Activated T-cell treated with anti-CD3 and anti-CD28 coated beads, Interleukin-2, amount 50 U/mL, for 1 hour (primary cell): ENCODE measurements around the gene RFXANK.
"Not testable (repeated sequence)": the region's sequence is repeated elsewhere in the genome, so short reads cannot be mapped to it uniquely, and the experiment has no call there.

ENCODE experiments used
- DNase-seq: peaks from one replicate; pipeline ENCODE4 v3.0.0-alpha.2; 2020

The RFXANK gene

DNA sequence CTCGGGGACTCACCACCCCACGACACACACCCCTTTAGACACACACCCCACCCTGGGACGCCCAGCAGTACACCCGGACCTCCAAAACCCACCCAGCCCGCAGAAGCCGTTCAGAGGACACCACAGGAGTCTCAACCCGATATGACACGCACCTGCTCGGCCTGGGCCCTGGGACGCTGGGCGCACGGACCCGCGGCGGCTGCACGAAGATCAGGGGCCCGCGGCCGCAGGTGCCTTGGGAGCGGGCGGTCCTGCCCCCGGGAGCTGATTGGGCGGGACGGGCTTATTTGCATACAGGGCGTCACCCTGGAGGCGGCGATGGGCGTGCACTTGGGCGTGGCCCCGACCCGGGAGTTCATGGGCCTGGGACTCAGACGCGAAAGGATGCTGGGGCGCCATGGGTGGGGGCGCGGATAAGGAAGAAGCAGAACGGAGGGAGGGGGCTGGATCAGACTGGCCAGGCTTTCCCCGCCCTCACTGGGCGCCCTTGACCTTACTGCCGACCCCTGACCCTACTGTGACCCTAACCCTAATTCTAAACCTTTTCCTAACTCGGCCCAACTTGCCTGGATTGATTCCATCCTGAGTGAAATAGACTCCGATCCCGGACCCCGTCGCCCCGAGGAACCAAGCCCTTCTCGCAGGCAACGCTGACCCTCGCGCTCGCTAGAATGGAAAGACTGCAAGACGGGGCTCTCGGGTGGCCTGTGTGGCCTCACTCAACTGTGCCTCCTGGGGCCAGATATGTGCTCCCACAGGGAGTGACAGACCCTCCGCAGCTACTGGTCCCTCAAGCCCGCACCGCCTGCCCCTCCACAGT lies 21.8 kb upstream of the RFXANK start, which contains the start of gene MEF2B:
MEF2B (minus strand) TSS at position 211 of the 820 bp plus-strand sequence. CDS start 19,528 bp downstream, outside the sequence.
- peak; percentile 81 for DNase-seq

DNA sequence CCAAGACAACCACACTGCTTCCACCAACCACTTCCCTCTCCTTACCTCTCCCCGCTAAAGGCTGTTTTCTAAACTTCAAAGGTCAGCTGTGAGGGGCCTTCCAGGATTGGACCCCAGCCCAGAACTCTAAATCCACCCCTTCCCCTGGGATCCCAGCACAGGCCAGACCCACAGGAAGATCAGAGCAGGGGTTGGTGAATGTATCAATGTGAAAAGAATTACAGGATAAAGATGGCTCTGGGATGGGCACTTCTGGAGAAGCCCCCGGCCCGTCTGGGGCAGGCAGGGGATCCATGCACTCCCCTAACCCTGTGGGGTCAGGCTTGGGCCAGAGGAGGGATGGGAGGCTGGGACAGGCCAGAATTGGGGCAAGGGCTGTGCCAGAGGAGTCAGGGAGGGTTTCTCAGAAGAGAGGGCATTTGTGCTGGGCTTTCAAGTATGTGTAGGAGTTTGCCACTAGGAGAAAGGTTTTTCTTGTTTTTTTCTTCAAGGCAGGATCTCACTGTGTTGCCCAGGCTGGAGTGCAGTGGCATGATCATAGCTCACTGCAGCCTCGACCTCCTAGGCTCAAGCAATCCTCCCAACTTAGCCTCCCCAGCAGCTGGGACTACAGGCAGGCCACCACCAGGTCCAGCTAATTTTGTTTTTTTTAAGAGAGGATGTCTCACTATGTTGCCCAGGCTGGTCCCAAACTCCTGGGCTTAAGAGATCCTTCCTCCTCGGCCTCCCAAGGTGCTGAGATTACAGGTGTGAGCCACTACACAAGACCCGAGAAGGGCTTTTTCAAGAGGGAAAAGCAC lies 21.0 kb upstream of the RFXANK start:
- DNase-seq: no peak

DNA sequence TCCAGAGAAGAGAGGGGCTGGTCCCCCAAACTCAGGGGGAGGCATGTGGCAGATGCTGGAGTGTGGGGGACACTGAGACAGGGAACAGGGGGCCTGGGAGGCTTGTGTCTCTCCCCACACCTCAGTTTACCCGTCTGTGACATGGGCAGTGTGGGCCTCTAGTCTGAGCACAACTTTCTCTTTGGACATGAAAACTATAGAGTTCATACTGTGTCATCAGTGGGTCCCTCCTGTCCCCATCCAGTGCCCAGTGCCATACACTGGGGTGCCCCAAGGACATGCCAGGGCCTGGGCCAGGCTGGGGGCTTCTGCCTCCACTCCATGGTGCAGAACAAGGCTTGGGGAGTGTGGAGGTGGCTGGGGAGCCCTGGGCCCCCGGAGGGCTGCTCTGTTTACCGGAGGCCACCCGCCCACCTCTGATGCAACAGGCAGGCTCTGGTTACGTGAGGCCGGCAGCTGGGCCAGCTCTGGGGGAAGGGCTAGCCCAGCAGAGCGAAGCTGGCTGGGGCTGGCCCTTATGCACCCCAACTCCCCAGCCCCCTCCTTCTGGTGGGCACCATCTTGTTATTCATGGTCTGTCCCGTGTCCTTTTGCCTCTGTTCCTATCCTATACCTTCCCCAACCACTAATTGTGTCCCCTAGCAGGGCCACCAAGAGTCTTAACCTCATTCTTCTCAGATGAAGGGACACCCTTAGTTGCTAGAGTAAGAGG lies 20.1 kb upstream of the RFXANK start:
- DNase-seq: no peak

DNA sequence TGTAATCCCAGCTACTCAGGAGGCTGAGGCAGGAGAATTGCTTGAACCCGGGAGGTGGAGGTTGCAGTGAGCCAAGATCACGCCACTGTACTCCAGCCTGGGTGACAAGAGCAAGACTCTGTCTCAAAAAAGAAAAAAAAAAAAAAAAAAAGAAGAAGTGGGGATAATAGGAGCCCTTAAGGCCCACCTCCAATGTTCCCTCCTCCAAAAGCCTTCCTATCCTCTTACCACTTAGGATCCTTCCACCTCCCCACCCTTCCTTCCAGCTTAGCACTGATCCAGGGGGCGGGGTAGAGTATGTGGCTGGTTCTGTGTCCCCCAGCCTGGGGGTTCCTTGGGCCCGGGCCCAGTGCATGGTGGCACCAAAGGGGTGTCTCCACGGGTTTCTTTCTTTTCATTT lies 18.8 kb upstream of the RFXANK start:
- not testable (repeated sequence) for DNase-seq

DNA sequence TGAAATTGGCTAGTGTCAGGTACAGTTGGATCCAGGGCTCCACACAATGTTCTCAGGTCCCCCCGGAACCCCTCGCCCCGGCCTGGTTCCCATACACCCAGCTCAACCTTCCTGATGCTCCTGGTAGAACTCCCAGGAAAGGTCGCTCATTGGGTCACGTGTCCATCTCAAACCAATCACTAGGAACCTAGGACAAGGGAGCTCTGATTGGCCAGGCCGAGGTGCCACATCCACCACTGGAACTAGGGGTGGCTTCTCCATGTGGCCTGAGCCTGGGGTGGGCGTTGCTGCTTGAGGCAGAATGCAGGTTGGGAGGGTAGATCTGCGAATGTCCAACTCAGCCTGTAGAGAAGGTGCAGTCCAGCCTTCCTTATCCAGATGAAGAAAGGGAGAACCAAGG lies 15.1 kb upstream of the RFXANK start:
- no peak for DNase-seq

DNA sequence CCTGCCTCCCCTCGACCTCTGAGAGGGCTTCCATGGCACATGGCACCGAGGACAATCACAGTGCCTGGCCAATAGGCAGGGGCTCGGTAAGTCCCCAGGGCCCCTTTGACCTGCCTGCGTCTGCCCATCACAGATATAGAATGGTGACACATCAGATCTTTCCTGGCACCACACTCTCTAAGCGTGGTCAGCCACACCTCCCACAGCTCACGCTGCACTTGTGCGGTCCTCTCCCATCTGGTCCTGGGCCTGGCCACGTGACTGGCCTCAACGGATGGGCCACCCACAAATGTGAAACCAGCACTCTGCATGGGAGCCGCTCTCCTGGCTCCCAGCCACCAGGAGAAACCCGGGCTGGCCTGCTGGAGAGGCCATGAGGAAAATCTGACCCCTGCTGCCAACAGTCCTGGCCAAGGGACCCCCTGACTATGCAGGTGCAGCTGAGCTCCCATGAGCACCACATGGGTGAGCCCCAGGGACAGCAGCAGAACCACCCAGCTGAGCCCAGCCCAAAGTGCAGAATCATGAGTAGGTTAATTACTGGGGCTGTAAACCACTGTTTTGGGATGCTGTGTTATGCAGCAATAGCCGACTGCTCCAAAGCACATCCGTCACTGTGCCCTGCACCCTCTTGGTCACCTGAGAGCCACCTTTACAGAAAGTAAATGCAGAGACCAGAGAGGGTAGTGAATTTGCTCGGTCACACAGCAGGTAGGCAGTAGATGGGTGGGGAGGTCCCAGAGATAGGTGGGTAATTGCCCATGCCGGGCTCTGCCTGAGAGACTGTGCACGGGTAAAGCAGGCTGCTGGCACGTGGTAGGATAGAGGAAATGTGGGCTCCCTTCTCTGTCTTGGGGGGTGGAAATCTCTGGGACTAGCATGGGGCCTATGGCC lies 12.3 kb upstream of the RFXANK start:
- DNase-seq: no peak

DNA sequence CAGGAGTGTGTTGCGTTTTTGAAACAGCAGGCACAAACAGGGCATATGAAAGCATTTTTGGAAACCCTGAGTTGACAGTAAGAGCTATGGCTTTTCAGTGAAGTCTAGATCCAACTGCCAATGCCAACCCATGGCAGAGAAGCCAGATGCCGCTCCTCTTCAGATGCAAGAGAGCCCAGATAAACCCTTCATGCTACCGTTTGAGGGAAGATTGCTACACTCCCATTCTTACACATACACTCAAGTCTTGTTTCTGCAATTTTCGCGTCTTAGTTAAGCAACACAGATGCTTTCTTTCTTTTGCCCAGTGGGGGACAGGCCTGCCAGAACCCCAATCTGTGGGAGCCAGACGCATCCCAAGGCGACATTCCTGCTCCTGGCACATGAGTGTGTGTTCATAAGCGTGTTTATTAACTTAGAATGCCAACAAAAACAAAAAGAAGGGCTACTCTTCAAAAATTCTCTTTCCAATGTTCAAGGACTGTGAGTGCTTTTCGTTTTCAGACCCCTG lies 10.5 kb upstream of the RFXANK start:
- DNase-seq: no peak

DNA sequence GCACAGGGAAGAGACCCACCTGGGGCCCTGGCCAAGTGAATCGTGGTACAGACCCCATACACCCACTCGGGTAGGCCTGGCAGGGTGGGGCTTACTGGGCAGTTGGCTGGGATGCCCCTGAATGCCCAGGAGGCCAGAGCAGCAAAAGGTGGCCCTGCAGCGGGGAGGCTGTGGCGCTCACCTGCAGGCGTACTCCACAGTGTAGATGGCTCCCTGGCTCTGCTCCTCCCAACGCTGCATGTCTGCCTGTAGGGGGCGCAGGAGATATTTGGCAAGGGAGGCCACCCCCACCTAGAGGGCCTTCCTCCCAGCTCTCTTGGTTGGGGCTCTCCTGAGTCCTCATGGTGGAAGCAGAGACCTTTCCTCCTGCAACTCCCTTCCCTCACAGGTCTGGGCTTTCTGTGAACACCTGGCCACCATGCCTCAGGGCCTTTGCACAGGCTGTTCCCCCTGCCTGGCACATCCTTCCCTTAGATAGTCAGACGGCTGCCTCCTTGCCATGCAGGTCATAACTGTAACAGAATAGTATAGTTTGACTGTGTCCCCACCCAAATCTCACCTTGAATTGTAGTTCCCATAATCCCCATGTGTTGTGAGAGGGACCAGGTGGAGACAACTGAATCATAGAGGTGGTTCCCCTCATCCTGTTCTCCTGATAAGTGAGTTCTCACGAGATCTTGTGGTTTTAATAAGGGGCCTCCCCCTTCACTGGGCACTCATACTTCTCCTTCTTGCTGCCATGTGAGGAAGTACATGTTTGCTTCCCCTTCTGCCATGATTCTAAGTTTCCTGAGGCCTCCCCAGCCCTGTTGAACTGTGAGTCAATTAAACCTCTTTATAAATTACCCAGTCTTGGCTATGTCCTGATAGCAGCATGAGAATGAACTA lies 6.0 kb upstream of the RFXANK start:
- peak; percentile 58 for DNase-seq

DNA sequence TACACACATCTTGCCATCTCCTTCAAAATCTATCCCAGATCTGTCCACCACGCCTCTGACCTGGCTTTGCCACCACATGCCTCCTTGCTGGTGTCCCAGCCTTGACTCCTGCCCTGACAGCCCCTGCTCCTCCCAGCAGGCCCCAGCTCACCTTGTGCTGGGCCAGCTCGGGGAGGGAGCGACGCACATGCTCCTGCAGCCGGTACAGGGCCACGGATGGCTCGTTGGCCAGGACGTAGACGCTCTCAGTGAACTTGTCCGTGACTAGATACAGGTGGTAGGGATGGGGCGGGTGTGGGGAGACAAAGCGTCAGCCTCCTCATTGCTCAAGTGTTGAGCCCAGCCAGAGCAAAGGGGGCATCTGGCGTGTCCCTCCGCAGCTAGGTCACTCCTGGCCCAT lies 5.3 kb upstream of the RFXANK start:
- no peak for DNase-seq

DNA sequence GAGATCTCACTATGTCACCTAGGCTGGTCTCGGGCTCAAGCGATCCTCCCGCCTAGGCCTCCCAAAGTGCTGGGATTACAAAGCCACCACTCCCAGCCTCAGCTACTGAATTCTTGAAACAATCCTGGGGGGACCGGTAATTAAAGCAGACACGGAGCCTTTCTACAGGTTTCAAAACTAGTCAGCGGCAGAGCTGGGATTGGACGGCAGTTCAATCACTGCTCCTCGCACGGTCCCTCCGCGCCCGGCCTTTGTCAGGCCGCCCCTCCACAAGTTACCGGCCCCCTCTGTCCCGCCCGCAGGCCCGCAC lies 335 bp upstream of the RFXANK start:
- DNase-seq: no peak

DNA sequence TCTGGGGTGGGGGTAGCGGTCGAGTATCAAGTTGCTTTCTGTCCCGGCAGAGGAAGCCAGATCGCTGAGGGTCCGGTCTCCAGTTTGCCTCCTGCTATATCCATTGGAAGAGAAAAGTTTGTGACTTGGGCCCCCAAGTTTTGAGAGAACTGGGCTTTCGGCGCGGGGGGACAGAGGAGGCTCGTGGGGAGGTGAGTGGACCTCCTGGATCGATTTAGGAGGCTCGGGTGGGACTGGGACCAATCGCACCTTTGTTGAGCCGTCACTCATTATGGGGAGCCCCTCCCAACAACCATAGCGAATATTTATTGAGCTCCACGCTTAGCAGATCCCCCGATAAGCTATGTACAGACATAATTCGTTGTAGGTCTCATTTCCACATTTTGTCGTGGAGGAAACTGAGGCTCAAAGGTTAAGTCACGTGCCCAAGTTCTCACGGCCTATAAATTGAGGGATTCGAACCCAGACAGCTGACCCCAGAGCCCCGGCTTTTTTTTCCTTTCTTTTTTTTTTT lies 909 bp downstream of the RFXANK start:
- DNase-seq: no peak

DNA sequence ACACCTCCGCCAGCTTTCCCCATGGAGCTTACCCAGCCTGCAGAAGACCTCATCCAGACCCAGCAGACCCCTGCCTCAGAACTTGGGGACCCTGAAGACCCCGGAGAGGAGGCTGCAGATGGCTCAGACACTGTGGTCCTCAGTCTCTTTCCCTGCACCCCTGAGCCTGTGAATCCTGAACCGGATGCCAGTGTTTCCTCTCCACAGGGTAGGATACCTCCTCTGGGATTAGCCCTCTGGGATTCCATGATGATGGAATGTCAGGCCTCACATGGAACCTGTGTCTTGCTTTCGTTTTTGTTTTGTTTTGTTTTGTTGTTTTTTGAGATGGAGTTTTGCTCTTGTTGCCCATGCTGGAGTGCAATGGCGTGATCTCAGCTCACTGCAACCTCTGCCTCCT lies 1.9 kb downstream of the RFXANK start:
- no peak for DNase-seq

DNA sequence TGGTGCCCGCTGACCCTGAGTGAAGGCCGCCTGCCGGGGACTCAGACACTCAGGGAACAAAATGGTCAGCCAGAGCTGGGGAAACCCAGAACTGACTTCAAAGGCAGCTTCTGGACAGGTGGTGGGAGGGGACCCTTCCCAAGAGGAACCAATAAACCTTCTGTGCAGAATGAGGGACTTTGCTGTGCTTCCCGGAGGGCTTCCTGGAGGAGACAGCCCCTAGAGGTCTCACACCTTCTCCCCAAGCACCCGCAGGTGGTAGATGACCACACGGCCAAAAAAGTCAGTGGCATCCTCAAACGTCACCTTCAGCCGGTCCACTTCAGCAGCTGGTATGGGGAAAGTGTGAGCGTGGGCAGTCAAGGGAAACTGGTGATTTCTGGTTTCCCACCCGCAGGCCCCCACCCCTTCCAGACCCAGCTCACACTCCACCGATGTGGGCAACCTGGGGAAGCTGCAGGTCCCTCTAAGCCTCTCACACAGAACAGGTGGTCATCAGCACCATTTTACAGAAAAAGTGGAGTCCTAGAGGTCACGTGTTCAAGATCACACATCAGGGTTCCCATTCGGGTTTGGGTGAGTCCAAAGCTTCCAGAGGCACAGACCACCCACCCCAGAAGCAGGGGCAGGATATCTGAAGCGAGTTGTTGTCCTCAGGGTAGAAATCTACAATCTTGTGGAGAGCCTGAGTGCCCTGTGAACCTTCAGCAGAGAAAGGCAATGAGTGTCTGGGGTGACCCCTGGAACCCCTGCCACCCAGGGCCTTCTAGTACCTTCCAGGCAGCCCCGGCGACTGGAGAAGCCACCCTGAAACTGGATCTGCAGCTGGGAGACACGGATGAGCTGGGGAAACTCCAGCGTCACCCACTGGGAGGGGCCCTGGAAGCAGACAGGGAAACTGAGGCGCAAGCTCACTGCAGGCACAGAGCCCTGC lies 9.9 kb downstream of the RFXANK start:
- no peak for DNase-seq

DNA sequence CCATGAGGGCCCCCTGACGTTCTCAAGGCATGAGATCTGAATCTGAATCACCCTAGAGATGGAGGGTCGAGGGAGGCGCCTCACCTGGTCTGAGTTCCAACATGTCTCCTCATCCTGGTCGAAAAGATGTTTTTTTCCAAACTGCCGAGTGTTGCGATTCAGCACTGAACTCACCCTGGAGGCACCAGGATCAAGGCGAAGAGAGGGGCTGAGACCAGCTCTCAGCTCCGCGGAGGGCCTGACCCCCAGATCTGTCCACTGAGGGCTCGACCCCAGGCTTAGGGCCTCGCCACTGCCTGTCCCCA lies 10.6 kb downstream of the RFXANK start:
- no peak for DNase-seq

DNA sequence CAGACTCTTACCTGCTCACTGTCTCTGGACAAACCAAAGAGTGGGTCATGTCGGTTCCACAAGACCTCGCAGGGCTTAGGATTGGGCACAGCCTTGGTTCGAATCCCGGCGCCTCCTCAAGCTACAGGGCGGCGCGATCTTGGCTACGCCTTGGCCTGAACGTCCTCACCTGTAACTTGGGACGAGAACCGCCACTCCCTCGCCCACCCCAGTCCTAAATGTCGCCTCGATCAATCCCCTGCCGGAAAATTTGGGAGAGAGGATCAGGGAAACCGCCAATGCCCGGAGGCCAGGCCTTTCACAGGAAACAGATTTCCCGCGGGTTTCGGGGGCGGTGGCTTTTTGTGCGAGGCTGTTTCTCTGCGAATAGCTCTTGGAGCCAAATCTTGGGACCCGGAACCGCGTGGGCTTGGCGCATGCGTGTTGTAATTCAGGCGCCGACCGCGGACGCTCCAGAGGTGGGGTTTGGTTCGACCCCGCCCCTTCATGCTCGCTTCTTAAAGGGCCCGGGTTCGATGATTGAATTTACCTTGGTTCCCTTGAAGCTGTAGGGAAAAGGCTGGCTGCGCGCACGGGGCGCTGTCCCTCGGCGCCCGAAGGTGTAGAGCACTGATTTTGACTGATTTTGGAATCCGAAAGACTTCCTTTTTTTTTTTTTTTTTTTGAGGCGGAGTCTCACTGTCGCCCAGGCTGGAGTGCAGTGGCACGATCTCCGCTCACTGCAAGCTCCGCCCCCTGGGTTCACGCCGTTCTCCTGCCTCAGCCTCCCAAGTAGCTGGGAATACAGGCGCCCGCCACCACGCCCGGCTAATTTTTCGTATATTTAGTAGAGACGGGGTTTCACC lies 11.2 kb downstream of the RFXANK start, which contains the start of gene NR2C2AP:
NR2C2AP (minus strand) TSS at position 403 of the 845 bp plus-strand sequence; CDS start at position 49, 354 bp downstream.
- DNase-seq: peak; percentile 91

DNA sequence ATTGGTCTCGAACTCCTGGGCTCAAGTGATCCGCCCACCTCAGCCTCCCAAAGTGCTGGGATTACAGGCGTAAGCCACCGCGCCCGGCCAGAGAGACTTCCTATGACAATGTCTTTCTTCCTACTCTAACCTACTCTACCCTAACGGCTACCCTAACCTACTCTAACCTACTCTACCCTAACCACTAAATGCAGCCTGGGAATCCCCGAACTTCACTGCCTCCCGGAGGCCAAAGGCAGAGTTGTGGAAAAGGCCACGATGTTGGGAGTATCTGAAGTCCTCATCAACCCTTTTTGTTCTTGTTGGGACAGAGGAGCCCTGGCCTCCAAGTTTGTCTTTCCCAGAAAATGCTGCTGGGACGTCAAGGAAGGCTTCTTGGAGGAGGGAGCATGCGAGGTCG lies 12.1 kb downstream of the RFXANK start:
- DNase-seq: no peak

DNA sequence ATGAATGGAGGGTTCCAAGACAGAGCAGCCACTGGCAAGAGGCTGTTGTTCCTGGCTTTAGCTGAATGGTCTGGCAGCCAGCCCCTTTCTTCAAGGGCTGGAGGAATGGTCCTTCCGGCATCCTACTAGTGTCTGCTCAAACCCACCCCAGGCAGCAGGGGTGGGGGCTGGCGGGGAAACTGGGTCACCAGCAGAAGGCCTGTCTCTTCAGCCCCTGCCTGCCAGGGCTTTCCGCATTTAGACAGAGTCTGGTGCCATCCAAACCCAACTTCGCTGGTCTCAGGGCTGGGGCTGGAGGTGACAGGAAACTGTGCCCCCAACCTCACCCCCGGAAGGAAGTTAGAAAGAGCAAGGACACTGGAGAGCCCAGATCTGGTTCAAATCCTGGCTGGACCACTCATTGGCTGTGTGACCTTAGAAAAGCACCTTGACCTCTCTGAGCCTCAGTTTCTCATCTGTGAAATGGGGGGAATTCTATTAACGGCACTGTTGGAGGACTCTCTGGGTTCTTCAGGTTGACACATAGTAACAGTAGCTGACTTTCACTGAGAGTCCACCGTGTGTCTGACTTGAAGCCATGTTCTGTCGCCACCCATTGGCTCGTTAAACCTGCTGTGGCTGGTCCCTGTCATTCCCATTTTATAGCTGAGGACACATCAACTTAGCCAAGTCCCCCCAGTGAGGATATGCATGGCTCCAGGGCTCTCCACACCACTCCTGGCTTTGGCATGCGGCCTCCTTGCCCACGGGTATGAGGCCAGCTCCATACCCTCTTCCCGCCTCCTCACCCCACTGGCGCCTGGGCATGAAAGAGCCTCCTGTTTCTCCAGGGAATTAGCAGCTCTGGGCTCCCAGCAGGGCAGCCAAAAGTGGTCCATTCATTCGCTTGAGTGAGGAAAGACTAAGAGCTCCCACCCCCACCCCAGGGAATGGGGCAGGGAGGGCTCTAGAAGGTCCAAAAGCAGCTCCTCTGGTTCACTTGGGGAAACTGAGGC lies 13.7 kb downstream of the RFXANK start:
- DNase-seq: no peak

DNA sequence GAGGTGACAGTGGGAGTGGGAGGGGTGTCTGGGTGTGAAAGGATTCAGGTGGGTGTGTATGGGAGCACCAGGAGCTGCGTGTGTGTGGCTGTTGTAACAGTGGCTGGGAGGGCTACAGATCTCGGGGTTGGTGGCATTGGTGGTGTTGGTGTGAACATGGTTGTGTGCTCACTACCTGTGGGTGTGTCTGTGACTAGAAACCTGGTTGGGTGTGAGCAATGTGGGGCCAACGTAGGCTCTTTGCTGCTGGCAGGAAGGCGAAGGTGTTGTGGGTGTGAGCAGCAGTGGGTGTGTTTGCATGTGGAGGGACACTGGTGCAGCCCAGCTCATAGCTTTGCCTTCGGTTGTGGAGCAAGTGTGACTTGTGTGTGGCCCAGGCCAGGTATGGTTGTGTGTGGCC lies 14.9 kb downstream of the RFXANK start:
- DNase-seq: no peak
